GM10248 (cell line): ENCODE results near the gene TNFRSF13B.

Experiments
- CTCF ChIA-PET: fragments of 300-600 bp; sonication (Branson Sonifier 250); formaldehyde crosslinking; extraction: SDS; loops from one replicate; lab custom pipeline; 2021; ENCODE audit warnings: antibody characterized with exemption; lab: Yijun Ruan, JAX
- POLR2A ChIA-PET: fragments of 350-650 bp; sonication (Branson Sonifier 250); formaldehyde crosslinking; extraction: SDS; loops from one replicate; lab custom pipeline; 2020; ENCODE audit warnings: antibody characterized with exemption; lab: Yijun Ruan, JAX
- DNase-seq: peaks from one replicate; pipeline ENCODE4 v3.0.0; 2012; ENCODE audit errors: extremely low spot score
- CTCF ChIP-seq: IDR thresholded peaks from 2 replicates; pipeline ENCODE4 v1.5.1; 2012; ENCODE audit warnings: mild to moderate bottlenecking, low read depth; ENCODE audit errors: extremely low read depth, missing control alignments, control extremely low read depth

The TNFRSF13B gene

DNA sequence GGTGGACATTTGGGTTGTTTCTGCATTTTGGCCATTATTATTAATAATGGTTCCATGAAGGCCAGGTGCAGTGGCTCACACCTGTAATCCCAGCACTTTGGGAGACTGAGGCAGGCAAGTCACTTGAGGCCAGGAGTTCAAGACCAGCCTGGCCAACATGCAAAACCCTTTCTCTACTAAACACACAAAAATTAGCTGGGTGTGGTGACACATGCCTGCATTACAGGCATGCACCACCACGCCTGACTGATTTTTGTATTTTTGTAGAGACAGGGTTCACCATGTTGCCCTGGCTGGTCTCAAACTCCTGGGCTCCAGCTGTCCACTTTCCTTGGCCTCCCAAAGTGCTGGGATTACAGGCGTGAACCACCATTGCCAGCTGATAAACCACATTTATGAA, 58.5 kb downstream of the TNFRSF13B start:
- TF ChIP-seq CTCF, result no peak
- CTCF ChIA-PET, result no interaction called here
- POLR2A ChIA-PET, result no interaction called here
- no peak for DNase-seq

DNA sequence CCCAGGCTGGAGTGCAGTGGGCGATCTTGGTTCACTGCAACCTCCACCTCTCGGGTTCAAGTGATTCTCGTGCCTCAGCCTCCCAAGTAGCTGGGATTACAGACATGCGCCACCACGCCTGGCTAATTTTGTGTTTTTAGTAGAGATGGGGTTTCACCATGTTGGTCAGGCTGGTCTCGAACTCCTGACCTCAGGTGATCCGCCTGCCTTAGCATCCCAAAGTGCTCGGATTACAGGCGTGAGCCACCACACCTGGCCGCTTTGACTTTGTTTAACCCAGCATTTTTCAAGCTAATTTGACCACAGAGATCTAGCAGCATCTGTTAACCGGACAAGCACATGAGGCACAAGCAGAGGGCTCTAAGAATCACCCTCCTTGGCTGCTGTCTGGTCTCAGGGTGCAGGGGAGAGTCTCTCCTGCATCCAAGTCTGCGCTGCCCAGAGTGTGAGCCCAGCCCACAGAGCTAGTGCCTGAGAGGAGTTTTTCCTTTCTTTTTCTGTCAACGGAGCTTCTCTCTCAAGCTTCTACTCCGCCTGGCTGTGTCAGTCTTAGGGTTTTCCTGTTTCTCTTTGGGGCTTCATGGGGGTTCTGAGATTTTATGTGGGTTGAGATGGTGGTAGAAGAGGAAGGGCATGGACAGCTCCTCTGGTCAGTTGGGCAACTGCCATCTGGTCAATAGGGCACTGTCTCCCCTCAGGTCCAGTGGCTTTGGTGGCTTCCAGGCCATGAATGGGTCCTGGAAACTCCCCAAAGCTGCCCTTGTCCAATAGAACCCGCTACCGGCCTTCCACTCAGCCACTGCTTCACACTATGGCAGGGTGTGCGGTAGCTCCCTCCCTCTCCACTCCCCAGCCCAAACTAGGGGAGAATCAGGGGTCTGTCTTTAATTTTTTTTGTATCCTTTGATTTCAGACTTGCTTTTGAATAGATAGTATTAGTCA, 59.6 kb downstream of the TNFRSF13B start:
- TF ChIP-seq CTCF, result no peak
- CTCF ChIA-PET, result no interaction called here
- POLR2A ChIA-PET, result no interaction called here
- no peak for DNase-seq

- CTCF ChIA-PET, result no interaction called here
- POLR2A ChIA-PET, result no interaction called here
- DNase-seq, result no peak
- no peak for TF ChIP-seq CTCF
These were observed 60.6 kb downstream of the TNFRSF13B start for GRCh38 chr17:16911141-16911937.

DNA sequence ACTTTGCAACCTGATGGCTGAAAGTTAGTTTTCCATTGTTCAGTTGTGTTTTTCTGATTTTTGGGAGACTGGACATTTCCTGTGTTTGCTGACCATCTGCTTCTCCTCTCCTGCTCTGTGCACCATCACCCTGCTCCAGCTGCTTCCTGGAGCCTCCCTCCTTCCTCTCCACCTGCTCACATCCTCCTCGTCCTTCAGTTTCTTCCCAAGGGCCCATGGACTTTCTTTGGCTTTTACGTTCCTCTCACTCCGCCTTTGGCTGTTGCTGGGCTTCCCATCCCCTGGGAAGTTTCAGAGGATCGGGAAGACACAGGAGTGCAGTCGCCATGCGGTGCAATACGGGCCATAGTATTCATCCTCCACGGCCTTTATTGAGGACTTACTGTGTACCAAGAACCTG, 61.6 kb downstream of the TNFRSF13B start:
- DNase-seq, result no peak
- ChIA-PET CTCF (no interaction called here), POLR2A (no interaction called here)
- TF ChIP-seq CTCF, result no peak

- no peak for TF ChIP-seq CTCF
- CTCF ChIA-PET, result no interaction called here
- POLR2A ChIA-PET, result no interaction called here
- DNase-seq, result no peak
These were observed 62.3 kb downstream of the TNFRSF13B start for GRCh38 chr17:16909472-16910246.

GRCh38 chr17:16908273-16908672, 63.6 kb downstream of the TNFRSF13B start:
- ChIA-PET CTCF (interaction anchor here (2.5 kb wide), 1 partner anchor 7 kb away, joined by 8 read pairs; no protein-coding TSS in a partner anchor), POLR2A (no interaction called here)
- no peak for TF ChIP-seq CTCF
- no peak for DNase-seq
